WTC11 (cell line): ENCODE measurements around the gene SMIM12.

Experiments
- ATF1 ChIP-seq: sonication (generic); formaldehyde crosslinking; IDR thresholded peaks from 2 replicates; pipeline ENCODE4 v1.8.1; 2023; ENCODE audit warnings: mild to moderate bottlenecking, moderate library complexity, missing genetic modification reagents
- CREM ChIP-seq: sonication (generic); formaldehyde crosslinking; IDR thresholded peaks from 2 replicates; pipeline ENCODE4 v1.8.1; 2022; ENCODE audit warnings: mild to moderate bottlenecking, missing genetic modification reagents, moderate library complexity
- NFYB ChIP-seq: sonication (generic); formaldehyde crosslinking; conservative IDR thresholded peaks from 2 replicates; pipeline ENCODE4 v1.8.0; 2022; ENCODE audit warnings: low read depth, missing genetic modification reagents
- NR3C1 ChIP-seq: sonication (generic); formaldehyde crosslinking; conservative IDR thresholded peaks from 2 replicates; pipeline ENCODE4 v1.8.1; 2023; ENCODE audit warnings: low read depth, mild to moderate bottlenecking, missing genetic modification reagents
- SP1 ChIP-seq: sonication (generic); formaldehyde crosslinking; conservative IDR thresholded peaks from 2 replicates; pipeline ENCODE4 v1.8.1; 2022; ENCODE audit warnings: missing genetic modification reagents
- STAT6 ChIP-seq: sonication (generic); formaldehyde crosslinking; conservative IDR thresholded peaks from 2 replicates; pipeline ENCODE4 v1.8.1; 2023; ENCODE audit warnings: mild to moderate bottlenecking, low read depth, missing genetic modification reagents, moderate library complexity
- TF ChIP-seq, protein P1 (sequence below): fragments of 200-600 bp; IDR thresholded peaks from 2 replicates; pipeline ENCODE4 v1.8.0; 2022; ENCODE audit warnings: antibody characterized with exemption

DNA sequence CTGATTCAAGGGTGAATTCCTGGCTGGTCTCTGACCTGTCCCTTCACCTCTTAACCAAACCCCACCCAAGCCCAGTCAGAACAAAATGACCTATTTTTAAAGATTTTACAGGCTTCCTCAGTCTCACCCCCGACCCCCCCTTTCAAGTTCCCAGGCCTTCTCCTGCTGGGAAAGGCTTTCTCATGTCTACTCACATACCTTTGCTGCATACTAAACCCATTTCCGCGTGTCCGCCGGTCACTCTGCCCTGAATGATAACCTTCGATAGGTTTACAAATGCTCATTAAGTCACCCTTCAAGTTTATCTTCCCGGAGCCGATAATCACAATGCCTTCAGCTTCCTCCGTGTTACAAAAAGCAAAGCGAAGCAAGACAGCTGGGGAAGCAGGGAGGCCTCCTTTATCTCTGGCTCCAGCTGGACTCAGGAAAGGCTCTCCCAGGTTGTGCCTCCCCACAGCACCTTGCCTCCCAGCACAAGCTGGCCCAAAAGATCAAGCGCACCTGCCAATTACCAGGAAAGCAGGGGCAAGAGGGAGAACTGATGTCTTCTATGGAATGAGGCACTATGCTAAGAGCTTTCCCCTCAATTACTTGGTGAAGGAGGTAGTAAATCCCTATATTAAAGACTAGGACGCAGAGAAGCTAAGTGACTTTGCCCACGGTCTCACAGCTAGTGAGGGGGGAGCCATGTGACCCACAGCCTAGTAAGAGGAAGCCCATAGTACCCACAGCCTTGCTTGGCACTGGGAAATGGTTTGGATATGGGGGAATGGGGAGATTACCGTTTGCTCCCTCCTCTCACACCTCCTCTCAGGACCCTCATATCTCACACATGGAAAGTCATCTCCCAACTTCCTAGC is 15.9 kb downstream of the SMIM12 start:
- no peak for TF ChIP-seq CREM (CRISPR knock-in tag)
- TF ChIP-seq STAT6 (CRISPR knock-in tag) = no peak
- TF ChIP-seq, protein P1, sequence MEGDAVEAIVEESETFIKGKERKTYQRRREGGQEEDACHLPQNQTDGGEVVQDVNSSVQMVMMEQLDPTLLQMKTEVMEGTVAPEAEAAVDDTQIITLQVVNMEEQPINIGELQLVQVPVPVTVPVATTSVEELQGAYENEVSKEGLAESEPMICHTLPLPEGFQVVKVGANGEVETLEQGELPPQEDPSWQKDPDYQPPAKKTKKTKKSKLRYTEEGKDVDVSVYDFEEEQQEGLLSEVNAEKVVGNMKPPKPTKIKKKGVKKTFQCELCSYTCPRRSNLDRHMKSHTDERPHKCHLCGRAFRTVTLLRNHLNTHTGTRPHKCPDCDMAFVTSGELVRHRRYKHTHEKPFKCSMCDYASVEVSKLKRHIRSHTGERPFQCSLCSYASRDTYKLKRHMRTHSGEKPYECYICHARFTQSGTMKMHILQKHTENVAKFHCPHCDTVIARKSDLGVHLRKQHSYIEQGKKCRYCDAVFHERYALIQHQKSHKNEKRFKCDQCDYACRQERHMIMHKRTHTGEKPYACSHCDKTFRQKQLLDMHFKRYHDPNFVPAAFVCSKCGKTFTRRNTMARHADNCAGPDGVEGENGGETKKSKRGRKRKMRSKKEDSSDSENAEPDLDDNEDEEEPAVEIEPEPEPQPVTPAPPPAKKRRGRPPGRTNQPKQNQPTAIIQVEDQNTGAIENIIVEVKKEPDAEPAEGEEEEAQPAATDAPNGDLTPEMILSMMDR = no peak
- TF ChIP-seq NR3C1 (CRISPR knock-in tag) = no peak
- TF ChIP-seq SP1 (CRISPR knock-in tag) = no peak
- no peak for TF ChIP-seq ATF1 (CRISPR knock-in tag)
- TF ChIP-seq NFYB (CRISPR knock-in tag) = no peak
